Measurements from ENCODE around the gene NCAM1.

GRCh38 chr11:113272281-113272680 is 311.1 kb downstream of the NCAM1 start:
- no peak for TF ChIP-seq TEAD4 (CRISPR knock-in tag; IDR thresholded peaks at IDR 0.05)
- TF ChIP-seq CTCF (IDR thresholded peaks at IDR 0.05) = no peak
- no peak for TF ChIP-seq ETV6 (CRISPR knock-in tag; IDR thresholded peaks at IDR 0.05)
- TF ChIP-seq USF1 (CRISPR knock-in tag; IDR thresholded peaks at IDR 0.05) = no peak
- no peak for TF ChIP-seq NFE2L1 (CRISPR knock-in tag; IDR thresholded peaks at IDR 0.05)
- TF ChIP-seq ZNF423 (CRISPR knock-in tag; IDR thresholded peaks at IDR 0.05) = no peak
- no peak for TF ChIP-seq ZNF263 (CRISPR knock-in tag; IDR thresholded peaks at IDR 0.05; ENCODE audit: low read depth)
- no peak for TF ChIP-seq E2F1 (CRISPR knock-in tag; IDR thresholded peaks at IDR 0.05)
- TF ChIP-seq ATF3 (CRISPR knock-in tag; conservative IDR thresholded peaks at IDR 0.05) = no peak
- TF ChIP-seq ZBTB21 (CRISPR knock-in tag; IDR thresholded peaks at IDR 0.05; ENCODE audit: borderline replicate concordance) = no peak
